ENCODE results near the gene MOK.

The MOK gene

DNA sequence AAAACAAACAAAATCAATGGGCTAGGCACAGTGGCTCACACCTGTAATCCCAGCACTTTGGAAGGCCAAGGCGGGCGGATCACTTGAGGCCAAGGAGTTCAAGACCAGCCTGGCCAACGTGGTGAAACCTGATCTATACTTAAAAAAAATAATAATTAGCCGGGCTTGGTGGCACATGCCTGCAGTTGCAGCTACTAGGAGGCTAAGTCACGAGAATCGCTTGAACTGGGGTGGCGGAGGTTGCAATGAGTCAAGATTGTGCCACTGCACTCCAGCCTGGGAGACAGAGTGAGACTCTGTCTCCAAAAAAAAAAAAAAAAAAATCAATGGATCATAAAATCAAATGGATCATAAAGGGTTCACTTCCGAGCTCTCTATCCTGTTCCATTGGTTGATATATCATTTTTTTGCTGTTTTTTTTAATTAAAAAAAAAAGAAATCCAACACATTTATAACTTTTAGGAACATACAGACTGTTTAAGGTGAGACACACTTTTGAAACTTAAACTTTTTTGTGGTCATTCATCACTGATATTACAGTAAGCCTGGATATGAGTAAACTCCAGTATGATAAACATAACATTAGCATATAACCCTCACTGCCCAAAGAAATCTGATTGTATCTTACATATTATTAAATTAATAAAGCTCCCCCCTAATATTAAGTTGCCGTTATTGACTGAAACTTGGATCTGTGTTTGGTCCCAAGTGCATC, 22.1 kb downstream of the MOK start:
- no peak overlapping the region for H3K4me3 ChIP-seq (ENCODE audit: low read length)
- TF ChIP-seq, protein P1, sequence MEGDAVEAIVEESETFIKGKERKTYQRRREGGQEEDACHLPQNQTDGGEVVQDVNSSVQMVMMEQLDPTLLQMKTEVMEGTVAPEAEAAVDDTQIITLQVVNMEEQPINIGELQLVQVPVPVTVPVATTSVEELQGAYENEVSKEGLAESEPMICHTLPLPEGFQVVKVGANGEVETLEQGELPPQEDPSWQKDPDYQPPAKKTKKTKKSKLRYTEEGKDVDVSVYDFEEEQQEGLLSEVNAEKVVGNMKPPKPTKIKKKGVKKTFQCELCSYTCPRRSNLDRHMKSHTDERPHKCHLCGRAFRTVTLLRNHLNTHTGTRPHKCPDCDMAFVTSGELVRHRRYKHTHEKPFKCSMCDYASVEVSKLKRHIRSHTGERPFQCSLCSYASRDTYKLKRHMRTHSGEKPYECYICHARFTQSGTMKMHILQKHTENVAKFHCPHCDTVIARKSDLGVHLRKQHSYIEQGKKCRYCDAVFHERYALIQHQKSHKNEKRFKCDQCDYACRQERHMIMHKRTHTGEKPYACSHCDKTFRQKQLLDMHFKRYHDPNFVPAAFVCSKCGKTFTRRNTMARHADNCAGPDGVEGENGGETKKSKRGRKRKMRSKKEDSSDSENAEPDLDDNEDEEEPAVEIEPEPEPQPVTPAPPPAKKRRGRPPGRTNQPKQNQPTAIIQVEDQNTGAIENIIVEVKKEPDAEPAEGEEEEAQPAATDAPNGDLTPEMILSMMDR (conservative IDR thresholded peaks at IDR 0.05; ENCODE audit: low read depth, low read length), result no peak
- no peak for DNase-seq (ENCODE audit: low read depth)

DNA sequence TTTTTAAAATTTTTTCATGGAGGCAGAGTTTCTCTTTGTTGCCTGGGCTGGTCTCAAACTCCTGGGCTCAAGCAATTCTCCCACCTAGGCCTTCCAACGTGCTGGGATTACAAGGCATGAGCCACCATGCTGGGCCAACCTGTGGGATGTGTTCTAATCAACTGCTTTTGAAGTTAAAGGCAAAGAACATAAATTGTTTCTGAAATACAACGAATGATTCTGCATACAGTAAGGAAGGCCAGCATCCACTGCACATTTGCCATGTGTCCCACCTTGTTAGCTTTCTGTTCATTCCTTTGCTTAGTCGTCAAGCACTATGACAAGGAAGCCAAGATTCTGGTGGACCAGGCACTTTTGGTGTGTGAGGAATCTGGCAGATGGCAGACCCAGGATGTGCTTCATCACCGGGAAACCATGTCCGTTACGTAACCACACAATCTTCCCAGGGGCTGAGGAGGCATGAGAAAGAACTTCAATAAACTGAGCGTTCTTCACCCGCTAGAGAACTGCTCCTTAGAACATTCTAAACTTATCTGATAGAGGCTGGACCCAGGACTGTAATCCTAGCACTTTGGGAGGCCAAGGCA, 24.5 kb downstream of the MOK start:
- no peak for DNase-seq (ENCODE audit: low read depth)
- TF ChIP-seq, protein P1 (conservative IDR thresholded peaks at IDR 0.05; ENCODE audit: low read depth, low read length), result no peak
- no peak overlapping the region for H3K4me3 ChIP-seq (ENCODE audit: low read length)

DNA sequence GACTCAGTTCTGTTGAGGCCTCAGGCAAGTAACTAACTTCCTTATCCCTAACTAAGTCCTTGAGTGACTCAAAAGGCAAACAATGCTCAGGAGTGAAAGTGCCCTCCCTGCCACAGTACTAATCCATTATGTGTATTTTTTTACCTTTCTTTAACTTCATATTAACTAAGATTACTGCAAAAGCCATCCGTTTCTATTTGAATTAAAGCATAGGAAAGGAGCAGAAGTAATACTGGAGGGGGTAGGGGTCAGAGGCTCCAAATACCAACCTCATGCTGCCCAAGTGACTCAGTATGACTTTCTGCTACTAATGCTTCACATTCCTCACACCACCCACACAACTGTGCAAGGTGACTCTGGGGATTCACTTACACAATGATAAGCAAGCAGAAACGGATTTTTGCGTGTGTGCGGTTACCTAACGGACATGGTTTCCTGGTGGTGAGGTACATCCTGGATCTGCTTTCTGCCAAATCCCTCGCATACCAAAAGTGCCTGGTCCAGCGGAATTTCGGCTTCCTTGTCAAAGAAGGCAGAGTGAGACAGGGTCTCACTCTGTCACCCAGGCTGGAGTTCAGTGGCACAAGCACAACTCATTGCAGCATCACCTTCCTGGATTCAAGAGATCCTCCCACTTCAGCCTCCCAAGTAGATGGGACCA, 25.1 kb downstream of the MOK start:
- TF ChIP-seq, protein P1 (conservative IDR thresholded peaks at IDR 0.05; ENCODE audit: low read depth, low read length), result no peak
- no peak overlapping the region for H3K4me3 ChIP-seq (ENCODE audit: low read length)

DNA sequence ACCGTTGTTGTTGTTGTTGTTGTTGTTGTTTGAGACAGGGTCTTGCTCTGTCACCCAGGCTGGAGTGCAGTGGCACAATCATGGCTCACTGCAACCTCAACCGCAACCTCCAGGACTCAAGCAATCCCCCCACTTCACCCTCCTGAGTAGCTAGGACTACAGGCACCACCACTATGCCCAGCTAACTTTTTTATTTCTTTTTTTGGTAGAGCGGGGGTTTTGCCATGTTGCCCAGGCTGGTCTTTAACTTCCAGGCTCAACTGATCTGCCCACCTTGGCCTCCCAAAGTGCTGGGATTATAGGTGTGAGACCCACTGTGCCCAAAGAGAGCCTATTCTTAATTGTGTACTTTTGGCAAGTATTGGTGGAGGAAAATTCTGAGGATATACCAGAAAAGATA, 25.7 kb downstream of the MOK start:
- no peak for DNase-seq (ENCODE audit: low read depth)
- H3K4me3 ChIP-seq (ENCODE audit: low read length), result no peak overlapping the region
- TF ChIP-seq, protein P1 (conservative IDR thresholded peaks at IDR 0.05; ENCODE audit: low read depth, low read length), result no peak

More for the DNA sequence above, 25.1 kb downstream of the MOK start:
- peak; percentile 81 for DNase-seq (ENCODE audit: low read depth)

DNA sequence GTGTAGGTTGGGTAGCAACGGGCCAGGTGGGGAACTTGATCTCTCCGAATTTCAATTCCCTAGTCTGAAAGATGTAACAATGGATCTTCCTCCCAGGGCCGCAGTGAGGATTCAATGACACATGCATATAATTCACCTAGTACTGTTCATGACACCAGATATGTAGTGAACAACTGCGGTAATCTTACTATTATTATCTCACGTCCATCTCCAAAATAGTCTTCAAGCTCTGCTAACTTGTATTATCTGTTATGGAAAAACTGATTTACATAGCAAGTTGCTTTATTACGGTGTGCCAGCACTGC, 26.4 kb downstream of the MOK start:
- DNase-seq (ENCODE audit: low read depth), result no peak
- TF ChIP-seq, protein P1 (conservative IDR thresholded peaks at IDR 0.05; ENCODE audit: low read depth, low read length), result no peak
- H3K4me3 ChIP-seq (ENCODE audit: low read length), result no peak overlapping the region

DNA sequence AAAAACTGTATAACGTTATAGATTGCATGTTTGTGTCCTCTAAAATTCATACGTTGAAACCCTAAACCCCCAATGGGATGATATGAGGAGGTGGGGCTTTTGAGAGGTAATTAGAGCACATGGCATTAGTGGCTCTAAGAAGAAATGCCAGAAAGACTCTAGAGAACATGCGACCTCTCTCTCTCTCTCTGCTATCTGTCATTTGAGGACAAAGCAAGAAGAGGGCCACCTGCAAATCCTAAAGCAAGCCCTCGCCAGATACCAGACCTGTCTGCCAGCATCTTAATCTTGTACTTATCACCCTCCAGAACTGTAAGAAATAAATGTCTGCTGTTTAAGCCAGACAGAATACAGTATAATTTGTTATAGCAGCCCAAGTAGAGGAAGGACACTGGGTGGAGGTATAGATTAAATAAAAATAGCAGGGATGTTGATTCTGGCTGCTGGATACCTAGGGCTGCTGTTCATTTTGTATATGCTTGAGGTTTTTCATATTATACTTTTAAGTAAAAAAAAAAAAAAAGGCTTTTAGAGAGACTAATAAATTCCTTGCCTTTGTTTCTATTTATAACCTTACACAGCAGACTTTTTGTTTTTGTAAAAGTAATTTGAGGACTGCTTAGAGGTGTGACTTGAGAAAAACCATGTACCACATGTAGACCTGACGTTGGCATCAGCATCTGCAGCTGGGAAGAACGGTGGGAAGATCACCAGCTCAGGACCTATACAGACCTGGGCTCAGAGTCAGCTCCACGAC, 26.9 kb downstream of the MOK start:
- H3K4me3 ChIP-seq (ENCODE audit: low read length), result no peak overlapping the region
- DNase-seq (ENCODE audit: low read depth), result no peak
- TF ChIP-seq, protein P1 (conservative IDR thresholded peaks at IDR 0.05; ENCODE audit: low read depth, low read length), result no peak

Measured in retinal pigment epithelial cell (primary cell).